H4 (cell line): ENCODE data around the gene EFEMP2. TPM values are rescaled to one million over a fixed set of nuclear protein-coding genes. Genes with fewer than 3 reads are reported as not detected.
"Not testable (repeated sequence)": the region's sequence is repeated elsewhere in the genome, so short reads cannot be mapped to it uniquely, and the experiment has no call there.

Source experiments
- DNase-seq: peaks from one replicate; pipeline ENCODE4 v3.0.0-alpha.2; 2015; ENCODE audit warnings: low spot score
- total RNA-seq: library from RNA; depleted of rRNA; stranded (reverse); fragments of >200 nt; shearing (Covaris generic); gene quantifications from 2 replicates; pipeline ENCODE4 v1.2.3, GENCODE V29; 2014

Gene EFEMP2
- total RNA-seq, 1 experiment from 2014 or later = 0.33 TPM

GRCh38 chr11:65900125-65900898 is 27.7 kb upstream of the EFEMP2 start, which contains the start of gene FOSL1:
Gene FOSL1, minus strand, starts transcription at chr11:65900388. Its CDS starts 49 bp downstream, at chr11:65900339.
- peak; percentile 93 for DNase-seq

GRCh38 chr11:65899356-65900124 is 26.9 kb upstream of the EFEMP2 start:
- peak; percentile 65 for DNase-seq

GRCh38 chr11:65898656-65899355 is 26.2 kb upstream of the EFEMP2 start:
- no peak for DNase-seq

- DNase-seq = no peak
These were observed 24.4 kb upstream of the EFEMP2 start for GRCh38 chr11:65897020-65897471.

GRCh38 chr11:65896034-65896999 is 23.7 kb upstream of the EFEMP2 start:
- no peak for DNase-seq

GRCh38 chr11:65895482-65895981 is 22.9 kb upstream of the EFEMP2 start:
- DNase-seq = no peak

DNA sequence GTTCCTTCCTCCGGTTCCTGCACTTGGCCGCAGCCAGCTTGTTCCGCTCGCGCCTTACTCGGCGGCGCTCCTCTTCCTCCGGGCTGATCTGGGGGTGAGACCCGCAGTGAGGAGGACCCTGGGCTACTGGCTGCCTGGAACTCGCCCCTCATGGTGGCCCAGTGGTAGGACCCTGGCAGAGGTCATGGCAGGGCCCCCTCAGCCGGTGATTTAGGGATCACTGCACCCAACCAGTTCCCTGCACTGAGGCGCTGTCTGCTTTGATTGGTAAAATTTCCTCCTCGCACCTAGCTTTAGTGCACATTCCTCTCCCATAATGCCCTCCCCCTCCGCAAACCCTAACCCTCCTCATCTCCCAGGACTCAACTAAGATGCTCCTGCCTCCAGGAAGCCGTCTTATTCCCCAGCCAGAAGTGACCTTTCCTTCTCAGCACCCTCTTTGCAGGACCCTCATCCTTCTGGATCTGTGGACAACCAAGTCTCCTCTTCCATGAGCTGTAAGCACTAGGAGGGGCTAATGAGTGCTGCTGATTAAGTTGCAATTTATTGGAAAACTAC is 21.5 kb upstream of the EFEMP2 start:
- no peak for DNase-seq

- DNase-seq = no peak
These were observed 20.2 kb upstream of the EFEMP2 start for GRCh38 chr11:65892661-65893317.

DNA sequence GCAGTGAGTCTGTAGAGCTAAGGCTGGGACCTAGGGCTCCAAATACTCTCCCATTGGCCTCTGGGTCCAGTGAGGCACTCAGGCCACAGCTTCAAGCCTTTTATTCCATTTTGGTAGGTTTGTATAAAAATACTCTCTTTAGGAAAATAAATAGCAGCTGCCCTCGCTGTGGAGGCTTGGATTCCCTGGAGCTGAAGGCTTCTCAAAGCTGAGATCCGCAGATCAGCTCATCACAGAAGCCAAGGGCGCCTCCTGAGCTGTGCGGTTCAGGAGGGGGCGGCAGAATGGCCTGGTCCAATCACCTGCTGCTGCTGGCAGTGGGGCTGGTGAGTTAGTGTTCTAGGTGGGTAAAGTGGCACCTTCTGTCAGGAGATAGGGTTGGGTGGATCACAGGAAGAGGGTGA is 19.5 kb upstream of the EFEMP2 start:
- not testable (repeated sequence) for DNase-seq

GRCh38 chr11:65891219-65892136 is 18.9 kb upstream of the EFEMP2 start:
- DNase-seq = no peak

- peak; percentile 90 for DNase-seq
These were observed 18.0 kb upstream of the EFEMP2 start, which contains the start of gene CCDC85B for GRCh38 chr11:65890324-65891218. Gene CCDC85B, plus strand, starts transcription at chr11:65890673. Its CDS starts 111 bp downstream, at chr11:65890784.

GRCh38 chr11:65888163-65888814 is 15.7 kb upstream of the EFEMP2 start, which contains the start of gene FIBP:
Gene FIBP, minus strand, starts transcription at chr11:65888471. Its CDS starts 53 bp downstream, at chr11:65888418.
- DNase-seq = peak; percentile 95

- no peak for DNase-seq
These were observed 15.1 kb upstream of the EFEMP2 start for GRCh38 chr11:65887723-65888162.

GRCh38 chr11:65886826-65887722 is 14.5 kb upstream of the EFEMP2 start:
- no peak for DNase-seq

DNA sequence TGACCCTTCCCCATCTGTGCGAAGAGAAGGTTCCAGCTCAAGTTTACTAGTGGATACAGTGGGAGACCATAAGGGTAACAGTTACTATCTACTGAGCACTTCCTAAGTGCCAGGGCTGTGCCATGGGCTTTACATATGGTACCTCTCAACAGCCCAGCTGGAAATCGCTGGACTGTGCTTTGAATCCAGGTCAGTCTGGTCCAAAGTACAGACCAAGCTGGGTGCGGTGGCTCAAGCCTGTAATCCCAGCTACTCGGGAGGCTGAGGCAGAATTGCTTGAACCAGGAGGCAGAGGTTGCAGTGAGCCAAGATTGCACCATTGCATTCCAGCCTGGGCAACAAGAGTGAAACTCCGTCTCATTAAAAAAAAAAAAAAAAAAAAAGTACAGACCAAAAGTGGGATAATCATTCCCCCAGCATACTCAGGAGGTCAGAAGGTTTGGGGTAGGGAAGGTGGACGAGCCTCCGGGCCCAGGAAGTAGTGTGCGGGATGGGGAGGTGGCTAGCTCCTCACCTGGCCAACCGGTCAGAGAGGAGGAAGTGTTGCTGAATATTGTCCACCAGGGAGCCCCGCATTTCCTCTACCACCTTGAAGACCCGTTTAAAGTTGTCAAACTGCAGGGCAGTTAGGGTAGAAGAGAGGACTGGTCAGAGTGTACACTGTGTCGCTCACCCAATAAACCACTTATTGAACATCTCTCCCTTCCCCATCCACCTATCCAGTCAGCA is 13.4 kb upstream of the EFEMP2 start:
- no peak for DNase-seq
